ENCODE data around the gene C16orf46. TPM values are rescaled to one million over a fixed set of nuclear protein-coding genes. Genes with fewer than 3 reads are reported as not detected.
A peak's percentile ranks its signal among the peaks of the same experiment; 100 is the strongest.

C16orf46 gene
- total and polyA plus RNA-seq, 2 donors (not counting 1 experiment from before 2014, with no cell fraction given) = 0.33 TPM; not detected in 1

GRCh38 chr16:81107511-81107910, 30.5 kb upstream of the C16orf46 start:
- H3K27ac ChIP-seq (ENCODE audit: insufficient read depth, low read length) = no peak overlapping the region
- H3K4me2 ChIP-seq (ENCODE audit: extremely low read depth, insufficient read depth, low read length) = no peak overlapping the region
- no peaks in the 10 kb centered on the region for H3K9me3 ChIP-seq (ENCODE audit: control insufficient read depth, insufficient read depth, low read depth, low read length)
- H3K9ac ChIP-seq (ENCODE audit: insufficient read depth, low read length) = no peak overlapping the region
- H3K27me3 ChIP-seq (ENCODE audit: control insufficient read depth, insufficient read depth, low read length) = no peaks in the 10 kb centered on the region
- no peaks in the 10 kb centered on the region for H3K36me3 ChIP-seq (ENCODE audit: control insufficient read depth, insufficient read depth, low read length)
- TF ChIP-seq CTCF (conservative IDR thresholded peaks at IDR 0.05 in 1 of 2, IDR thresholded peaks at IDR 0.05 in 1 of 2; ENCODE audit: low read depth in 1 of 2, low read length in 2 of 2) (no peak), EZH2 (IDR thresholded peaks at IDR 0.05; ENCODE audit: low read length, missing control alignments) (no peak)
- H4K20me1 ChIP-seq (ENCODE audit: control insufficient read depth, extremely low read depth, insufficient read depth, low read length) = no peaks in the 10 kb centered on the region
- no peak for DNase-seq (ENCODE audit: low read depth in 2 of 2)
- H3K4me3 ChIP-seq (replicated peaks in 1 of 4; ENCODE audit: control extremely low read depth in 1 of 4, insufficient read depth in 1 of 4, low read depth in 3 of 4, low read length in 4 of 4) = no peak overlapping the region
- H3K79me2 ChIP-seq (ENCODE audit: control insufficient read depth, insufficient read depth, low read length) = no peaks in the 10 kb centered on the region
- no peaks in the 10 kb centered on the region for H3K4me1 ChIP-seq (ENCODE audit: control insufficient read depth, extremely low read depth, insufficient read depth, low read length)
- H2AFZ ChIP-seq (ENCODE audit: low read length) = no peak overlapping the region

GRCh38 chr16:81106826-81107503, 29.9 kb upstream of the C16orf46 start:
- peak in 1 of 2 donors; percentile 4 for DNase-seq (ENCODE audit: low read depth in 2 of 2)
- H3K27ac ChIP-seq (ENCODE audit: insufficient read depth, low read length) = no peak overlapping the region
- no peak overlapping the region for H3K4me2 ChIP-seq (ENCODE audit: extremely low read depth, insufficient read depth, low read length)
- no peak overlapping the region for H3K4me3 ChIP-seq (replicated peaks in 1 of 4; ENCODE audit: control extremely low read depth in 1 of 4, insufficient read depth in 1 of 4, low read depth in 3 of 4, low read length in 4 of 4)
- no peaks in the 10 kb centered on the region for H3K79me2 ChIP-seq (ENCODE audit: control insufficient read depth, insufficient read depth, low read length)
- H3K9ac ChIP-seq (ENCODE audit: insufficient read depth, low read length) = no peak overlapping the region
- H4K20me1 ChIP-seq (ENCODE audit: control insufficient read depth, extremely low read depth, insufficient read depth, low read length) = no peaks in the 10 kb centered on the region
- no peak for TF ChIP-seq EZH2 (IDR thresholded peaks at IDR 0.05; ENCODE audit: low read length, missing control alignments)
- no peak for TF ChIP-seq CTCF (conservative IDR thresholded peaks at IDR 0.05 in 1 of 2, IDR thresholded peaks at IDR 0.05 in 1 of 2; ENCODE audit: low read depth in 1 of 2, low read length in 2 of 2)
- no peaks in the 10 kb centered on the region for H3K4me1 ChIP-seq (ENCODE audit: control insufficient read depth, extremely low read depth, insufficient read depth, low read length)
- no peak overlapping the region for H2AFZ ChIP-seq (ENCODE audit: low read length)
- no peaks in the 10 kb centered on the region for H3K27me3 ChIP-seq (ENCODE audit: control insufficient read depth, insufficient read depth, low read length)
- H3K9me3 ChIP-seq (ENCODE audit: control insufficient read depth, insufficient read depth, low read depth, low read length) = no peaks in the 10 kb centered on the region
- no peaks in the 10 kb centered on the region for H3K36me3 ChIP-seq (ENCODE audit: control insufficient read depth, insufficient read depth, low read length)

- Histone ChIP-seq H3K79me2 (ENCODE audit: control insufficient read depth, insufficient read depth, low read length) (no peaks in the 10 kb centered on the region), H4K20me1 (ENCODE audit: control insufficient read depth, extremely low read depth, insufficient read depth, low read length) (no peaks in the 10 kb centered on the region), H3K4me2 (ENCODE audit: extremely low read depth, insufficient read depth, low read length) (no peak overlapping the region), H3K36me3 (ENCODE audit: control insufficient read depth, insufficient read depth, low read length) (no peaks in the 10 kb centered on the region), H2AFZ (ENCODE audit: low read length) (no peak overlapping the region), H3K27ac (ENCODE audit: insufficient read depth, low read length) (no peak overlapping the region), H3K4me3 (replicated peaks in 1 of 4; ENCODE audit: control extremely low read depth in 1 of 4, insufficient read depth in 1 of 4, low read depth in 3 of 4, low read length in 4 of 4) (no peak overlapping the region), H3K4me1 (ENCODE audit: control insufficient read depth, extremely low read depth, insufficient read depth, low read length) (no peaks in the 10 kb centered on the region), H3K9me3 (ENCODE audit: control insufficient read depth, insufficient read depth, low read depth, low read length) (no peaks in the 10 kb centered on the region), H3K27me3 (ENCODE audit: control insufficient read depth, insufficient read depth, low read length) (no peaks in the 10 kb centered on the region), H3K9ac (ENCODE audit: insufficient read depth, low read length) (no peak overlapping the region)
- TF ChIP-seq EZH2 (IDR thresholded peaks at IDR 0.05; ENCODE audit: low read length, missing control alignments) = no peak
- TF ChIP-seq CTCF (conservative IDR thresholded peaks at IDR 0.05 in 1 of 2, IDR thresholded peaks at IDR 0.05 in 1 of 2; ENCODE audit: low read depth in 1 of 2, low read length in 2 of 2) = no peak
- DNase-seq (ENCODE audit: low read depth in 2 of 2) = no peak
These were observed 28.9 kb upstream of the C16orf46 start for GRCh38 chr16:81105946-81106345.

Data from fibroblast of lung (primary cell).